Choroid plexus epithelial cell (primary cell): ENCODE measurements around the gene C2orf81.

ENCODE experiments used
- DNase-seq: peaks from one replicate; pipeline ENCODE4 v3.0.0-alpha.2; 2010; ENCODE audit warnings: low read depth
- H3K4me3 ChIP-seq: 2 replicates; pipeline ENCODE4 v1.5.1; 2011; ENCODE audit warnings: low read depth, mild to moderate bottlenecking, control low read depth, low read length, moderate library complexity
- TF ChIP-seq, protein P1 (sequence below): conservative IDR thresholded peaks from 2 replicates; pipeline ENCODE4 v1.5.1; 2011; ENCODE audit warnings: low read depth, mild to moderate bottlenecking, control low read depth, inconsistent platforms, low read length, moderate library complexity

C2orf81 gene

DNA sequence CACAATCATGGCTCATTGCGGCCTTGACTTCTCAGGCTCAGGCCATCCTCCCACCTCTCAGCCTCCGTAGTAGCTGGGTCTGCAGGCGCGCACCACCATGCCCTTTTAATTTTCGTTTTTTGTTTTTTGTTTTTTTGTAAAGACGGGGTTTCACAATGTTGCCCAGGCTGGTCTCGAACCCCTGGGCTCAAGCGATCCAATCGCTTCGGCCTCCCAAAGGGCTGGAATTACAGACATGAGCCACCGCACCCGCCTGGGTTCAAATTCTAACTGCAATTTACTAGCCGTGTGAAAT lies 29.0 kb downstream of the C2orf81 start:
- TF ChIP-seq, protein P1, sequence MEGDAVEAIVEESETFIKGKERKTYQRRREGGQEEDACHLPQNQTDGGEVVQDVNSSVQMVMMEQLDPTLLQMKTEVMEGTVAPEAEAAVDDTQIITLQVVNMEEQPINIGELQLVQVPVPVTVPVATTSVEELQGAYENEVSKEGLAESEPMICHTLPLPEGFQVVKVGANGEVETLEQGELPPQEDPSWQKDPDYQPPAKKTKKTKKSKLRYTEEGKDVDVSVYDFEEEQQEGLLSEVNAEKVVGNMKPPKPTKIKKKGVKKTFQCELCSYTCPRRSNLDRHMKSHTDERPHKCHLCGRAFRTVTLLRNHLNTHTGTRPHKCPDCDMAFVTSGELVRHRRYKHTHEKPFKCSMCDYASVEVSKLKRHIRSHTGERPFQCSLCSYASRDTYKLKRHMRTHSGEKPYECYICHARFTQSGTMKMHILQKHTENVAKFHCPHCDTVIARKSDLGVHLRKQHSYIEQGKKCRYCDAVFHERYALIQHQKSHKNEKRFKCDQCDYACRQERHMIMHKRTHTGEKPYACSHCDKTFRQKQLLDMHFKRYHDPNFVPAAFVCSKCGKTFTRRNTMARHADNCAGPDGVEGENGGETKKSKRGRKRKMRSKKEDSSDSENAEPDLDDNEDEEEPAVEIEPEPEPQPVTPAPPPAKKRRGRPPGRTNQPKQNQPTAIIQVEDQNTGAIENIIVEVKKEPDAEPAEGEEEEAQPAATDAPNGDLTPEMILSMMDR = no peak
- no peak overlapping the region for H3K4me3 ChIP-seq
- DNase-seq = no peak

DNA sequence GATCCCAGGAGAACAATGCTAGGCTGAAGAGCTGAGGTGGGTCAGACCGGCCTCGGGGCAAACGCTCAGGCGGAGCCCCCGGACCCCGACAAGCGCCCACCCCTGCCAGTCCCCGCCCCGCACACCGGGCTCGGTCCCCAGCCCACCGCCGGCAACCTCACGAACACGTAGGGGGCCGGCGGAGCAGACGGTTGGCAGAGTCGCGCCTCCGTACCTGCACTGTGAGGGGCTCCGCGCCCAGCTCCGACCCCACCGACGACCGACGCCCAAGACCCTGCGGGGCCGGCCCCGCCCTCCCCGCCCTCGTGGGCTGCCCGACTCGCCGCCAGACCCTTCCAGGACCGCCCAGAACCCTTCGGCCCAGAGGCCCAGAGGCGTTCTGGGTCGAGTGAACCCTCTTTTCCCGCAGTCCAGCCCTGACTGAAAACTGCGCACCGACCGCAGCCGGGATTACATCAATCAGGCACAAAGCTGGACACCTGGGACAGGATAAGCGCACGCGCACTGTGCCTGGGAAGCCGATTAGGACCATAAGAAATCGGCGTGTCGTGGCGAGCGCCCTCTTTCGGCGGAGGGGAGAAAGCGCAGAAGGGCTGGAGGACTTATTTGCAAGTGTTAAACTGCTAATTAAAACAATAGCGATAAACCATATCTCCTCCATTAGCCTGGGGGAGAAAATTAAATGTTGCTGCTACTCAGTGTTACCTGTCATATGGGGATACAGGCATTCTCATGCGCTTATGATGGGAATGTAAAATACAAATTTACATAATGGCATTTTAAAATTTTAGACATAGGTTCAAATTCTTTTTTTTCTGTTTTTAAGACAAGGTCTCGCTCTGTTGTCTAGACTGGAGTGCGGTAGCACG lies 29.6 kb downstream of the C2orf81 start:
- DNase-seq = peak; percentile 92
- peak overlapping the region; percentile 81 for H3K4me3 ChIP-seq
- TF ChIP-seq, protein P1 = peak; percentile 96

DNA sequence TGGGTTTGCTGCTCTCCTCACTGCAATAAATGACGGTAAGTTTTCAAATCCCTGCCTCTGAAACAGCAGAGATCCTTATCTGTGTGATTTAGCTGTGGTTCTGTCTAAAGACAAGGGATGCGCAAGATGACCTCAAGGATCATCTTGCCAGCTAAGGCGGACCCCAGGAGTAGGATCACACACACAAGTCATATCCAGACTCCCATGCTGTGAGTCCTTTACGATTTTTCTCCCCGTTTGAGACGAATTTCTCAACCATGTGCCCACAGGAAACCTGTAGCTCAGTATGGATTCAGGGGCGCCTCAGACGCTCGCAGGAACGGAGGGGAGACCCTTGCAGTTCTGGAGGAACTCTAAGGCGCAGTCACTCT lies 30.2 kb downstream of the C2orf81 start:
- DNase-seq = no peak
- peak overlapping the region; percentile 81 for H3K4me3 ChIP-seq
- TF ChIP-seq, protein P1 = no peak

DNA sequence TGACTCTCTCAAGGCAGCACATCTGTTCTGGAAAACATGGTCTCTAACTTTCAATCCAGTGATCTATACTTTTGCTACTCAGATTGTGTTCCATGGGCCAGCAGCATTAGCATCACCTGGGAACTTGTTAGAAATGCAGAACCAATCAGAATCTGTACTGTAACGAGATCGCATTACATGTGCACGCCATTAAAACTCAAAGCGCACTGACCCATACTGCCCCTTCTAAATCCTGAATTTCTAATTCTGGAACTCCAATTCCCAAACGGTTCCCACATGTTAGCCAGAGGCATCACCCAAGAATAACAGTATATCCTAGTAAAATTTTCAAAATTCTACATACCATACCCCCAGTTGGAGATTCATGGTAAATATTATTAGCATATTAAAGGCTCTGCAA lies 30.8 kb downstream of the C2orf81 start:
- DNase-seq = no peak
- H3K4me3 ChIP-seq = peak overlapping the region; percentile 81
- TF ChIP-seq, protein P1 = no peak

GRCh38 chr2:74387346-74387745 lies 34.1 kb downstream of the C2orf81 start:
- DNase-seq = no peak
- H3K4me3 ChIP-seq = no peak overlapping the region
- TF ChIP-seq, protein P1 = no peak

DNA sequence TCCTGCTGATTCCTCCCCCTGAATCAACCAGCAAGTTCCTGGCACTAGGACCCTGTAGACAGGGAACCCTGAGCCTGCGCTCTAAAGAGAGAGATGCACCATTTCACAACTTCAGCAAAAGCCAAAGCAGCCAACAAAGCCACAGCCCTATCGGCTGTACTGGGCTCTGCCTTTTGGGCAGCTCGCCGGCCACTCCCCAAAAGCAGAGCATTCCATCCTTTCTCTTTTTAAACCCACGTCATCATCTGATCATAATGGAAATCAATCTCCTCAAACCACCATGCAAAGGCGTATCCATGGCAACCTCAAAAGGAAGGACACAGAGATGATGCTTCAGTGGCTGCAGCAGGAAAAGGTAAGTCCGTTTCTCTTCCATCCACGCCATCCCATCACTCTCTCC lies 36.0 kb downstream of the C2orf81 start:
- TF ChIP-seq, protein P1 = no peak
- H3K4me3 ChIP-seq = no peak overlapping the region
- DNase-seq = no peak

DNA sequence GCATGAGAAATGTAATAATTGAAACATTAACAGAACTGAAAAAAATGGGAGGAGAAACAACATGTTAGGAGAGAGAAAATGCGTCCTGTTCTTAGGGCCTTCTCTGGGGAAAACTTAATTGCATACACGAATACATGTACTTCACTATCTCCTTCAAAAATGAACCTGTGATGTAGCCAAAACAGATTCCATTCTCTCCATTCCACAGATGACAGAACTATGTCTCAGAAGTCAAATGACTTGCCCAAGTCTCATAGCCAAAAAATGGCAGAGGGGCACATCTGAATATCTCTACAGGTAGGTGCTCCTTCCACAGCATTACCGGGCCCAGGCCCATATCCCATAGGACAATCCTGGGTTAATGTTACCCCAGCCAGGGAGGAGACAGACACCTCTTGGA lies 37.4 kb downstream of the C2orf81 start:
- DNase-seq = peak; percentile 66
- TF ChIP-seq, protein P1 = no peak
- H3K4me3 ChIP-seq = no peak overlapping the region
